HepG2 (cell line): ENCODE data around the gene LCN2. TPM values are rescaled to one million over a fixed set of nuclear protein-coding genes. Genes with fewer than 3 reads are reported as not detected.

ENCODE experiments used
- ATAC-seq: fragments of 200-7000 bp; cut with Tn5 transposase; 3 replicates; pipeline ENCODE4 v1.9.1; 2020; ENCODE audit warnings: mild to moderate bottlenecking, moderate library complexity
- BruUV-seq: library from RNA; stranded (reverse); fragments of 400-500 nt; replicated peaks from 2 replicates; lab custom pipeline; 2021; lab: Mats Ljungman, UMichigan
- CTCF ChIA-PET: fragments of 300-600 bp; formaldehyde crosslinking; extraction: SDS; loops from one replicate; lab custom pipeline; 2021; ENCODE audit warnings: low total read pairs, inconsistent platforms, low intra/inter-chr PET ratio; lab: Yijun Ruan, JAX
- POLR2A ChIA-PET: fragments of 350-600 bp; sonication (Branson Sonifier 250); formaldehyde crosslinking; loops from one replicate; lab custom pipeline; 2020; ENCODE audit warnings: antibody characterized with exemption, inconsistent platforms; lab: Yijun Ruan, JAX
- DNase-seq: peaks from one replicate; pipeline ENCODE4 v3.0.0-alpha.2; 2015; ENCODE audit warnings: low spot score
- FAIRE-seq: peaks from 3 replicates; lab custom pipeline; 2011; peaks lifted over from hg19 to GRCh38; lab: Jason Lieb, UNC
- H2AFZ ChIP-seq: one replicate; pipeline ENCODE4 v1.6.1; 2011; ENCODE audit warnings: low read length, inconsistent platforms
- H3K27ac ChIP-seq: fragments of 300-600 bp; 3 replicates; pipeline ENCODE4 v1.8.0; 2011; ENCODE audit warnings: mixed run types, mild to moderate bottlenecking, mixed read lengths, low read length, inconsistent platforms; ENCODE audit not compliant: insufficient read depth; ENCODE audit errors: extremely low read length
- H3K27me3 ChIP-seq, 2 experiments: fragments of 200-600 bp in 1 of 2; 2 replicates in 1 of 2; 3 replicates in 1 of 2; pipeline versions ENCODE4 v1.6.0 to v1.8.0; 2011; ENCODE audit warnings: low read length in 2 of 2, mild to moderate bottlenecking in 2 of 2, moderate library complexity in 2 of 2, inconsistent platforms in 1 of 2; ENCODE audit not compliant: insufficient read depth in 2 of 2, control insufficient read depth in 1 of 2
- H3K36me3 ChIP-seq, 2 experiments: fragments of 200-600 bp in 1 of 2; replicated peaks in 1 of 2; 2 replicates in 1 of 2; 3 replicates in 1 of 2; pipeline versions ENCODE4 v1.5.1 to v1.8.0; 2011; ENCODE audit warnings: low read length in 2 of 2, inconsistent platforms in 1 of 2; ENCODE audit not compliant: insufficient read depth in 2 of 2, control insufficient read depth in 1 of 2
- H3K4me1 ChIP-seq: 2 replicates; pipeline ENCODE4 v1.5.1; 2012; ENCODE audit warnings: low read length, inconsistent platforms; ENCODE audit not compliant: insufficient read depth
- H3K4me2 ChIP-seq: 2 replicates; pipeline ENCODE4 v1.6.0; 2011; ENCODE audit warnings: low read depth, low read length, inconsistent platforms
- H3K4me3 ChIP-seq, 3 experiments: fragments of 200-600 bp in 1 of 3; sonication (generic), shearing (Covaris generic) in 1 of 3; replicated peaks in 1 of 3; 2 replicates each; pipeline ENCODE4 v1.5.1; 2011 to 2016; ENCODE audit warnings: low read length in 3 of 3, inconsistent platforms in 2 of 3, low read depth in 2 of 3, mild to moderate bottlenecking in 2 of 3, control low read depth in 1 of 3, mixed read lengths in 1 of 3; ENCODE audit not compliant: insufficient read depth in 1 of 3
- H3K79me2 ChIP-seq: one replicate; pipeline ENCODE4 v1.6.1; 2011; ENCODE audit warnings: low read length, inconsistent platforms; ENCODE audit not compliant: insufficient read depth
- H3K9ac ChIP-seq: 2 replicates; pipeline ENCODE4 v1.6.0; 2011; ENCODE audit warnings: mild to moderate bottlenecking, low read depth, low read length, inconsistent platforms; ENCODE audit not compliant: insufficient read depth
- H3K9me3 ChIP-seq: 2 replicates; pipeline ENCODE4 v1.5.1; 2012; ENCODE audit warnings: mild to moderate bottlenecking, low read length
- H4K20me1 ChIP-seq: 2 replicates; pipeline ENCODE4 v1.6.0; 2011; ENCODE audit warnings: inconsistent platforms, mild to moderate bottlenecking, low read length, moderate library complexity; ENCODE audit not compliant: insufficient read depth
- ARNT2 ChIP-seq: sonication (generic); formaldehyde crosslinking; IDR thresholded peaks from 2 replicates; pipeline ENCODE4 v1.8.0; 2022; ENCODE audit warnings: mild to moderate bottlenecking, low read depth, missing genetic modification reagents, moderate library complexity
- ATAD3A ChIP-seq: sonication (generic); formaldehyde crosslinking; IDR thresholded peaks from 2 replicates; pipeline ENCODE4 v1.4.0; 2020; ENCODE audit warnings: missing genetic modification reagents
- DZIP1 ChIP-seq: sonication (generic); formaldehyde crosslinking; IDR thresholded peaks from 2 replicates; pipeline ENCODE4 v1.5.0; 2020; ENCODE audit warnings: mild to moderate bottlenecking, missing genetic modification reagents
- E2F1 ChIP-seq: sonication (generic); formaldehyde crosslinking; IDR thresholded peaks from 2 replicates; pipeline ENCODE4 v1.5.0; 2020; ENCODE audit warnings: missing genetic modification reagents
- MATR3 ChIP-seq: sonication (generic); formaldehyde crosslinking; IDR thresholded peaks from 2 replicates; pipeline ENCODE4 v1.4.0; 2020; ENCODE audit warnings: missing genetic modification reagents
- MYC ChIP-seq: sonication (generic); formaldehyde crosslinking; IDR thresholded peaks from 2 replicates; pipeline ENCODE4 v1.9.0; 2021; ENCODE audit warnings: missing genetic modification reagents, borderline replicate concordance
- NRL ChIP-seq: sonication (generic); formaldehyde crosslinking; IDR thresholded peaks from 2 replicates; pipeline ENCODE4 v1.5.0; 2020; ENCODE audit warnings: missing genetic modification reagents, mild to moderate bottlenecking, moderate library complexity, borderline replicate concordance
- SMYD3 ChIP-seq: sonication (generic); formaldehyde crosslinking; IDR thresholded peaks from 2 replicates; pipeline ENCODE4 v1.8.1; 2023; ENCODE audit warnings: mild to moderate bottlenecking, missing genetic modification reagents
- ZBTB14 ChIP-seq: sonication (generic); formaldehyde crosslinking; IDR thresholded peaks from 2 replicates; pipeline ENCODE4 v1.4.0; 2020; ENCODE audit warnings: missing genetic modification reagents
- ZBTB37 ChIP-seq: sonication (generic); formaldehyde crosslinking; IDR thresholded peaks from 2 replicates; pipeline ENCODE4 v1.4.0; 2020; ENCODE audit warnings: mild to moderate bottlenecking, missing genetic modification reagents
- ZNF432 ChIP-seq: sonication (generic); formaldehyde crosslinking; IDR thresholded peaks from 2 replicates; pipeline ENCODE4 v1.5.0; 2020; ENCODE audit warnings: missing genetic modification reagents, mild to moderate bottlenecking, borderline replicate concordance
- ZNF691 ChIP-seq: sonication (generic); formaldehyde crosslinking; IDR thresholded peaks from 2 replicates; pipeline ENCODE4 v1.4.0; 2020; ENCODE audit warnings: missing genetic modification reagents, low read depth, mild to moderate bottlenecking, borderline replicate concordance
- WGBS: methylation state at CpG from one replicate; pipeline ENCODE4 v1.1.6; 2017; ENCODE audit warnings: low lambda C conversion rate; 5-methylcytosine and 5-hydroxymethylcytosine counted together
- in situ Hi-C: cut with HindIII; loops from 2 replicates; pipeline ENCODE4 v1.10.0; 2017; ENCODE audit warnings: low pct_unique_long_range_greater_than_20kb; ENCODE audit not compliant: extremely low pct_ligation_motif_present
- intact Hi-C: fragments of 100-400 bp; cut with micrococcal nuclease; formaldehyde crosslinking; loops from one replicate; pipeline ENCODE4 v1.10.0; 2022; ENCODE audit not compliant: unreplicated experiment
- polyA plus RNA-seq, 8 experiments: library from polyadenylated mRNA; depleted of rRNA in 3 of 8; stranded (reverse) in 7 of 8; unstranded in 1 of 8; fragments of >200 nt; fragmentation: Illumina TruSeq in 4 of 8; extraction: Trizol in 4 of 8; gene quantifications; 2 replicates each; pipeline versions ENCODE4 v1.2.1 to v1.2.3, GENCODE V29; 2011 to 2016; ENCODE audit warnings: low read depth in 4 of 8, missing spikeins in 1 of 8, mixed read lengths in 1 of 8; ENCODE audit not compliant: insufficient read depth in 1 of 8
- total RNA-seq, 5 experiments: library from RNA; depleted of rRNA; stranded (reverse); fragments of >200 nt; fragmentation: Illumina TruSeq; extraction: Trizol; gene quantifications; 2 replicates each; pipeline ENCODE4 v1.2.3, GENCODE V29; 2016; ENCODE audit warnings: low read depth in 1 of 5

Gene LCN2
- total and polyA plus RNA-seq, 2 of the 13 experiments (the other 11 are each of a cell fraction or from before 2014, with no cell fraction given), result 0.38 to 1.4 TPM

- BruUV-seq, result no TSS peak
- H2AFZ ChIP-seq, result no peak overlapping the region
- H3K4me1 ChIP-seq, result no peaks in the 10 kb centered on the region
- no peaks in the 10 kb centered on the region for H3K27me3 ChIP-seq
- DNase-seq (no peak), ATAC-seq (no peak), FAIRE-seq (no peak)
- H3K4me2 ChIP-seq, result no peak overlapping the region
- 95% methylated on average over 4 of the region's 8 CpGs for WGBS
- CTCF ChIA-PET, result no interaction called here
- no peaks in the 10 kb centered on the region for H3K9me3 ChIP-seq
- H3K4me3 ChIP-seq, result no peak overlapping the region
- no peaks in the 10 kb centered on the region for H3K79me2 ChIP-seq
- in situ Hi-C loops, result no loop called here
- intact Hi-C loops, result no loop called here
- no peak overlapping the region for H3K9ac ChIP-seq
- TF ChIP-seq ARNT2, result no peak
- TF ChIP-seq E2F1 (CRISPR knock-in tag), result no peak
- no peak for TF ChIP-seq NRL
- no peak for TF ChIP-seq SMYD3
- TF ChIP-seq MYC (CRISPR knock-in tag), result no peak
- TF ChIP-seq ATAD3A (CRISPR knock-in tag), result no peak
- no peak for TF ChIP-seq MATR3 (CRISPR knock-in tag)
- TF ChIP-seq ZNF691 (CRISPR knock-in tag), result no peak
- no peak for TF ChIP-seq ZBTB14
- no peak for TF ChIP-seq ZBTB37 (CRISPR knock-in tag)
- no peak for TF ChIP-seq DZIP1 (CRISPR knock-in tag)
- no peak for TF ChIP-seq ZNF432 (CRISPR knock-in tag)
- H3K36me3 ChIP-seq, result peaks cover 26 to 56% of the 10 kb centered on the region in 2 experiments; a peak in 4 of 5 replicates
- no peak overlapping the region for H3K27ac ChIP-seq
- POLR2A ChIA-PET, result no interaction called here
- no peaks in the 10 kb centered on the region for H4K20me1 ChIP-seq
Measured at GRCh38 chr9:128180447-128180846, 31.2 kb downstream of the LCN2 start.
